WTC11 (cell line): ENCODE measurements around the gene ADAMTS12. TPM values are rescaled to one million over a fixed set of nuclear protein-coding genes. Genes with fewer than 3 reads are reported as not detected.

Experiments
- ATAC-seq: fragments of 200-7000 bp; cut with Tn5 transposase; 2 replicates; pipeline ENCODE4 v1.10.0; 2021; ENCODE audit warnings: mild to moderate bottlenecking, moderate library complexity
- CTCF ChIA-PET: fragments of 300-600 bp; sonication (Branson Sonifier 250); formaldehyde crosslinking; loops from one replicate; lab custom pipeline; 2021; ENCODE audit warnings: antibody characterized with exemption; lab: Charles Lee
- POLR2A ChIA-PET: fragments of 350-600 bp; sonication (Branson Sonifier 250); formaldehyde crosslinking; loops from one replicate; lab custom pipeline; 2021; ENCODE audit warnings: antibody characterized with exemption; lab: Charles Lee
- DNase-seq: peaks from one replicate; pipeline ENCODE4 v3.0.0; 2021; ENCODE audit warnings: low spot score
- H3K27ac Mint-ChIP-seq: 2 replicates; pipeline ENCODE4 v1.8.0; 2021; ENCODE audit warnings: mixed read lengths
- H3K27me3 Mint-ChIP-seq: 2 replicates; pipeline ENCODE4 v1.8.0; 2021; ENCODE audit warnings: low read depth, mild to moderate bottlenecking, moderate library complexity, mixed read lengths
- H3K36me3 Mint-ChIP-seq: 2 replicates; pipeline ENCODE4 v1.8.0; 2021; ENCODE audit warnings: mixed read lengths
- H3K4me1 Mint-ChIP-seq: 2 replicates; pipeline ENCODE4 v1.8.0; 2022; ENCODE audit warnings: mixed read lengths
- H3K4me3 Mint-ChIP-seq: 2 replicates; pipeline ENCODE4 v1.8.0; 2021; ENCODE audit warnings: mild to moderate bottlenecking, moderate library complexity, mixed read lengths
- H3K9me3 Mint-ChIP-seq: 2 replicates; pipeline ENCODE4 v1.8.0; 2021; ENCODE audit warnings: mixed read lengths
- ATF3 ChIP-seq: sonication (generic); formaldehyde crosslinking; conservative IDR thresholded peaks from 2 replicates; pipeline ENCODE4 v1.8.1; 2022; ENCODE audit warnings: mild to moderate bottlenecking, missing genetic modification reagents
- CREB1 ChIP-seq: sonication (generic); formaldehyde crosslinking; IDR thresholded peaks from 2 replicates; pipeline ENCODE4 v1.8.0; 2023; ENCODE audit warnings: mild to moderate bottlenecking, missing genetic modification reagents
- CREM ChIP-seq: sonication (generic); formaldehyde crosslinking; IDR thresholded peaks from 2 replicates; pipeline ENCODE4 v1.8.1; 2022; ENCODE audit warnings: mild to moderate bottlenecking, missing genetic modification reagents, moderate library complexity
- ESRRA ChIP-seq: sonication (generic); formaldehyde crosslinking; IDR thresholded peaks from 2 replicates; pipeline ENCODE4 v1.8.1; 2022; ENCODE audit warnings: mild to moderate bottlenecking, missing genetic modification reagents, borderline replicate concordance
- FOXJ3 ChIP-seq: sonication (generic); formaldehyde crosslinking; IDR thresholded peaks from 2 replicates; pipeline ENCODE4 v1.9.0; 2021; ENCODE audit warnings: missing genetic modification reagents, mild to moderate bottlenecking, borderline replicate concordance
- HMGA2 ChIP-seq: fragments of 250-450 bp; sonication (Bioruptor Pico); IDR thresholded peaks from 2 replicates; pipeline ENCODE4 v1.4.0; 2021; ENCODE audit warnings: mild to moderate bottlenecking, moderate library complexity
- IRF2 ChIP-seq: sonication (generic); formaldehyde crosslinking; IDR thresholded peaks from 2 replicates; pipeline ENCODE4 v1.8.0; 2022; ENCODE audit warnings: low read depth, missing genetic modification reagents, borderline replicate concordance
- JAZF1 ChIP-seq: fragments of 250-450 bp; sonication (Bioruptor Pico); IDR thresholded peaks from 2 replicates; pipeline ENCODE4 v1.9.0; 2021; ENCODE audit warnings: moderate library complexity, mild to moderate bottlenecking, inconsistent platforms
- KAT7 ChIP-seq: sonication (generic); formaldehyde crosslinking; IDR thresholded peaks from 2 replicates; pipeline ENCODE4 v1.8.1; 2023; ENCODE audit warnings: missing genetic modification reagents, mild to moderate bottlenecking, borderline replicate concordance
- NR1H2 ChIP-seq: sonication (generic); formaldehyde crosslinking; IDR thresholded peaks from 2 replicates; pipeline ENCODE4 v1.9.0; 2021; ENCODE audit warnings: mild to moderate bottlenecking, moderate library complexity, missing genetic modification reagents
- NR2C2 ChIP-seq: sonication (generic); formaldehyde crosslinking; IDR thresholded peaks from 2 replicates; pipeline ENCODE4 v1.8.0; 2022; ENCODE audit warnings: mild to moderate bottlenecking, missing genetic modification reagents
- PRRX2 ChIP-seq: fragments of 250-450 bp; sonication (Bioruptor Pico); IDR thresholded peaks from 2 replicates; pipeline ENCODE4 v1.8.0; 2021; ENCODE audit warnings: mild to moderate bottlenecking
- RORB ChIP-seq: fragments of 250-450 bp; sonication (Bioruptor Pico); IDR thresholded peaks from 2 replicates; pipeline ENCODE4 v1.9.0; 2021; ENCODE audit warnings: mild to moderate bottlenecking
- SMAD3 ChIP-seq: sonication (generic); formaldehyde crosslinking; IDR thresholded peaks from 2 replicates; pipeline ENCODE4 v1.8.0; 2022; ENCODE audit warnings: missing genetic modification reagents, mild to moderate bottlenecking, borderline replicate concordance
- SMAD4 ChIP-seq: sonication (generic); formaldehyde crosslinking; IDR thresholded peaks from 2 replicates; pipeline ENCODE4 v1.8.0; 2022; ENCODE audit warnings: mild to moderate bottlenecking, missing genetic modification reagents
- SOX15 ChIP-seq: fragments of 250-450 bp; sonication (Bioruptor Pico); IDR thresholded peaks from 2 replicates; pipeline ENCODE4 v1.9.0; 2021; ENCODE audit warnings: mild to moderate bottlenecking
- TP53 ChIP-seq: sonication (generic); formaldehyde crosslinking; IDR thresholded peaks from 2 replicates; pipeline ENCODE4 v1.8.1; 2023; ENCODE audit warnings: mild to moderate bottlenecking, missing genetic modification reagents
- ZNF232 ChIP-seq: sonication (generic); formaldehyde crosslinking; IDR thresholded peaks from 2 replicates; pipeline ENCODE4 v1.8.0; 2022; ENCODE audit warnings: mild to moderate bottlenecking, missing genetic modification reagents
- total RNA-seq: library from RNA; stranded (reverse); gene quantifications from 3 replicates; pipeline ENCODE4 v1.2.3, GENCODE V29; 2021
- TF ChIP-seq, protein P1 (sequence below): sonication (generic); formaldehyde crosslinking; IDR thresholded peaks from 2 replicates; pipeline ENCODE4 v1.8.1; 2023; ENCODE audit warnings: mild to moderate bottlenecking, moderate library complexity, missing genetic modification reagents
- TF ChIP-seq, protein P2 (sequence below): fragments of 250-450 bp; sonication (Bioruptor Pico); IDR thresholded peaks from 2 replicates; pipeline ENCODE4 v1.9.0; 2021; ENCODE audit warnings: mild to moderate bottlenecking
- TF ChIP-seq, protein P3 (sequence below): sonication (generic); formaldehyde crosslinking; IDR thresholded peaks from 2 replicates; pipeline ENCODE4 v1.8.0; 2022; ENCODE audit warnings: mild to moderate bottlenecking, missing genetic modification reagents
- TF ChIP-seq, protein P4 (sequence below): sonication (generic); formaldehyde crosslinking; IDR thresholded peaks from 2 replicates; pipeline ENCODE4 v1.8.1; 2023; ENCODE audit warnings: mild to moderate bottlenecking, missing genetic modification reagents, moderate library complexity
- TF ChIP-seq, protein P5 (sequence below): sonication (generic); formaldehyde crosslinking; IDR thresholded peaks from 2 replicates; pipeline ENCODE4 v1.8.1; 2023; ENCODE audit warnings: mild to moderate bottlenecking, missing genetic modification reagents
- TF ChIP-seq, protein P6 (sequence below): sonication (generic); formaldehyde crosslinking; IDR thresholded peaks from 2 replicates; pipeline ENCODE4 v1.8.1; 2023; ENCODE audit warnings: mild to moderate bottlenecking, missing genetic modification reagents, borderline replicate concordance

ADAMTS12 gene
- total RNA-seq, 1 experiment from 2014 or later = 13.5 TPM

GRCh38 chr5:33772380-33772897 is 119.4 kb downstream of the ADAMTS12 start:
- ATAC-seq = no peak
- H3K36me3 Mint-ChIP-seq = peaks cover 3% of the 10 kb centered on the region; the same call in 1 of the 2 replicates
- peaks cover 9% of the 10 kb centered on the region for H3K9me3 Mint-ChIP-seq
- TF ChIP-seq, protein P1, sequence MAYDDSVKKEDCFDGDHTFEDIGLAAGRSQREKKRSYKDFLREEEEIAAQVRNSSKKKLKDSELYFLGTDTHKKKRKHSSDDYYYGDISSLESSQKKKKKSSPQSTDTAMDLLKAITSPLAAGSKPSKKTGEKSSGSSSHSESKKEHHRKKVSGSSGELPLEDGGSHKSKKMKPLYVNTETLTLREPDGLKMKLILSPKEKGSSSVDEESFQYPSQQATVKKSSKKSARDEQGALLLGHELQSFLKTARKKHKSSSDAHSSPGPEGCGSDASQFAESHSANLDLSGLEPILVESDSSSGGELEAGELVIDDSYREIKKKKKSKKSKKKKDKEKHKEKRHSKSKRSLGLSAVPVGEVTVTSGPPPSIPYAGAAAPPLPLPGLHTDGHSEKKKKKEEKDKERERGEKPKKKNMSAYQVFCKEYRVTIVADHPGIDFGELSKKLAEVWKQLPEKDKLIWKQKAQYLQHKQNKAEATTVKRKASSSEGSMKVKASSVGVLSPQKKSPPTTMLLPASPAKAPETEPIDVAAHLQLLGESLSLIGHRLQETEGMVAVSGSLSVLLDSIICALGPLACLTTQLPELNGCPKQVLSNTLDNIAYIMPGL (CRISPR knock-in tag) = no peak
- TF ChIP-seq, protein P2, sequence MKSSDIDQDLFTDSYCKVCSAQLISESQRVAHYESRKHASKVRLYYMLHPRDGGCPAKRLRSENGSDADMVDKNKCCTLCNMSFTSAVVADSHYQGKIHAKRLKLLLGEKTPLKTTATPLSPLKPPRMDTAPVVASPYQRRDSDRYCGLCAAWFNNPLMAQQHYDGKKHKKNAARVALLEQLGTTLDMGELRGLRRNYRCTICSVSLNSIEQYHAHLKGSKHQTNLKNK (CRISPR knock-in tag) = no peak
- TF ChIP-seq SOX15 = no peak
- TF ChIP-seq, protein P3, sequence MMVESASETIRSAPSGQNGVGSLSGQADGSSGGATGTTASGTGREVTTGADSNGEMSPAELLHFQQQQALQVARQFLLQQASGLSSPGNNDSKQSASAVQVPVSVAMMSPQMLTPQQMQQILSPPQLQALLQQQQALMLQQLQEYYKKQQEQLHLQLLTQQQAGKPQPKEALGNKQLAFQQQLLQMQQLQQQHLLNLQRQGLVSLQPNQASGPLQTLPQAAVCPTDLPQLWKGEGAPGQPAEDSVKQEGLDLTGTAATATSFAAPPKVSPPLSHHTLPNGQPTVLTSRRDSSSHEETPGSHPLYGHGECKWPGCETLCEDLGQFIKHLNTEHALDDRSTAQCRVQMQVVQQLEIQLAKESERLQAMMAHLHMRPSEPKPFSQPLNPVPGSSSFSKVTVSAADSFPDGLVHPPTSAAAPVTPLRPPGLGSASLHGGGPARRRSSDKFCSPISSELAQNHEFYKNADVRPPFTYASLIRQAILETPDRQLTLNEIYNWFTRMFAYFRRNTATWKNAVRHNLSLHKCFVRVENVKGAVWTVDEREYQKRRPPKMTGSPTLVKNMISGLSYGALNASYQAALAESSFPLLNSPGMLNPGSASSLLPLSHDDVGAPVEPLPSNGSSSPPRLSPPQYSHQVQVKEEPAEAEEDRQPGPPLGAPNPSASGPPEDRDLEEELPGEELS (CRISPR knock-in tag) = no peak
- no peak for TF ChIP-seq PRRX2 (CRISPR knock-in tag)
- TF ChIP-seq ESRRA (CRISPR knock-in tag) = no peak
- TF ChIP-seq SMAD3 (CRISPR knock-in tag) = no peak
- no peak for TF ChIP-seq HMGA2 (CRISPR knock-in tag)
- TF ChIP-seq, protein P4, sequence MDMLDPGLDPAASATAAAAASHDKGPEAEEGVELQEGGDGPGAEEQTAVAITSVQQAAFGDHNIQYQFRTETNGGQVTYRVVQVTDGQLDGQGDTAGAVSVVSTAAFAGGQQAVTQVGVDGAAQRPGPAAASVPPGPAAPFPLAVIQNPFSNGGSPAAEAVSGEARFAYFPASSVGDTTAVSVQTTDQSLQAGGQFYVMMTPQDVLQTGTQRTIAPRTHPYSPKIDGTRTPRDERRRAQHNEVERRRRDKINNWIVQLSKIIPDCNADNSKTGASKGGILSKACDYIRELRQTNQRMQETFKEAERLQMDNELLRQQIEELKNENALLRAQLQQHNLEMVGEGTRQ (CRISPR knock-in tag) = no peak
- TF ChIP-seq RORB = no peak
- no peak for TF ChIP-seq TP53 (CRISPR knock-in tag)
- no peak for TF ChIP-seq NR2C2 (CRISPR knock-in tag)
- TF ChIP-seq NR1H2 (CRISPR knock-in tag) = no peak
- no peak for TF ChIP-seq FOXJ3 (CRISPR knock-in tag)
- no peak for TF ChIP-seq IRF2
- TF ChIP-seq SMAD4 = no peak
- no peak for TF ChIP-seq KAT7 (CRISPR knock-in tag)
- no peak for TF ChIP-seq ZNF232 (CRISPR knock-in tag)
- POLR2A ChIA-PET = no interaction called here
- no peaks in the 10 kb centered on the region for H3K27me3 Mint-ChIP-seq
- CTCF ChIA-PET = interaction anchor here (0.8 to 1.2 kb wide), 2 partner anchors 9 to 141 kb away, joined by 3 read pairs; no protein-coding TSS in a partner anchor
- no peak overlapping the region for H3K4me3 Mint-ChIP-seq
- H3K4me1 Mint-ChIP-seq = peaks cover 7% of the 10 kb centered on the region
- no peak for DNase-seq
- no peak overlapping the region for H3K27ac Mint-ChIP-seq

- H3K36me3 Mint-ChIP-seq = no peaks in the 10 kb centered on the region
- DNase-seq (no peak), ATAC-seq (no peak)
- H3K27ac Mint-ChIP-seq = no peak overlapping the region
- CTCF ChIA-PET = no interaction called here
- no peak overlapping the region for H3K4me3 Mint-ChIP-seq
- no peaks in the 10 kb centered on the region for H3K27me3 Mint-ChIP-seq
- H3K9me3 Mint-ChIP-seq = no peaks in the 10 kb centered on the region
- peaks cover 20% of the 10 kb centered on the region for H3K4me1 Mint-ChIP-seq
- POLR2A ChIA-PET = no interaction called here
- TF ChIP-seq ATF3 (CRISPR knock-in tag) (no peak), CREM (CRISPR knock-in tag) (no peak), CREB1 (no peak), JAZF1 (CRISPR knock-in tag) (no peak)
- TF ChIP-seq, protein P5, sequence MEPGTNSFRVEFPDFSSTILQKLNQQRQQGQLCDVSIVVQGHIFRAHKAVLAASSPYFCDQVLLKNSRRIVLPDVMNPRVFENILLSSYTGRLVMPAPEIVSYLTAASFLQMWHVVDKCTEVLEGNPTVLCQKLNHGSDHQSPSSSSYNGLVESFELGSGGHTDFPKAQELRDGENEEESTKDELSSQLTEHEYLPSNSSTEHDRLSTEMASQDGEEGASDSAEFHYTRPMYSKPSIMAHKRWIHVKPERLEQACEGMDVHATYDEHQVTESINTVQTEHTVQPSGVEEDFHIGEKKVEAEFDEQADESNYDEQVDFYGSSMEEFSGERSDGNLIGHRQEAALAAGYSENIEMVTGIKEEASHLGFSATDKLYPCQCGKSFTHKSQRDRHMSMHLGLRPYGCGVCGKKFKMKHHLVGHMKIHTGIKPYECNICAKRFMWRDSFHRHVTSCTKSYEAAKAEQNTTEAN (CRISPR knock-in tag) = no peak
- TF ChIP-seq, protein P6, sequence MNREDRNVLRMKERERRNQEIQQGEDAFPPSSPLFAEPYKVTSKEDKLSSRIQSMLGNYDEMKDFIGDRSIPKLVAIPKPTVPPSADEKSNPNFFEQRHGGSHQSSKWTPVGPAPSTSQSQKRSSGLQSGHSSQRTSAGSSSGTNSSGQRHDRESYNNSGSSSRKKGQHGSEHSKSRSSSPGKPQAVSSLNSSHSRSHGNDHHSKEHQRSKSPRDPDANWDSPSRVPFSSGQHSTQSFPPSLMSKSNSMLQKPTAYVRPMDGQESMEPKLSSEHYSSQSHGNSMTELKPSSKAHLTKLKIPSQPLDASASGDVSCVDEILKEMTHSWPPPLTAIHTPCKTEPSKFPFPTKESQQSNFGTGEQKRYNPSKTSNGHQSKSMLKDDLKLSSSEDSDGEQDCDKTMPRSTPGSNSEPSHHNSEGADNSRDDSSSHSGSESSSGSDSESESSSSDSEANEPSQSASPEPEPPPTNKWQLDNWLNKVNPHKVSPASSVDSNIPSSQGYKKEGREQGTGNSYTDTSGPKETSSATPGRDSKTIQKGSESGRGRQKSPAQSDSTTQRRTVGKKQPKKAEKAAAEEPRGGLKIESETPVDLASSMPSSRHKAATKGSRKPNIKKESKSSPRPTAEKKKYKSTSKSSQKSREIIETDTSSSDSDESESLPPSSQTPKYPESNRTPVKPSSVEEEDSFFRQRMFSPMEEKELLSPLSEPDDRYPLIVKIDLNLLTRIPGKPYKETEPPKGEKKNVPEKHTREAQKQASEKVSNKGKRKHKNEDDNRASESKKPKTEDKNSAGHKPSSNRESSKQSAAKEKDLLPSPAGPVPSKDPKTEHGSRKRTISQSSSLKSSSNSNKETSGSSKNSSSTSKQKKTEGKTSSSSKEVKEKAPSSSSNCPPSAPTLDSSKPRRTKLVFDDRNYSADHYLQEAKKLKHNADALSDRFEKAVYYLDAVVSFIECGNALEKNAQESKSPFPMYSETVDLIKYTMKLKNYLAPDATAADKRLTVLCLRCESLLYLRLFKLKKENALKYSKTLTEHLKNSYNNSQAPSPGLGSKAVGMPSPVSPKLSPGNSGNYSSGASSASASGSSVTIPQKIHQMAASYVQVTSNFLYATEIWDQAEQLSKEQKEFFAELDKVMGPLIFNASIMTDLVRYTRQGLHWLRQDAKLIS (CRISPR knock-in tag) = no peak
These were observed 121.8 kb downstream of the ADAMTS12 start for GRCh38 chr5:33769968-33770367.
